ENCODE measurements around the gene PLAAT3.
"Not testable (repeated sequence)": the region's sequence is repeated elsewhere in the genome, so short reads cannot be mapped to it uniquely, and the experiment has no call there.

PLAAT3 gene

GRCh38 chr11:63564784-63565350, 49.4 kb downstream of the PLAAT3 start:
- DNase-seq, result no peak

GRCh38 chr11:63564056-63564774, 50.0 kb downstream of the PLAAT3 start:
- no peak for DNase-seq

GRCh38 chr11:63563201-63564055, 50.8 kb downstream of the PLAAT3 start, which contains the start of gene PLAAT2:
Gene PLAAT2, minus strand, starts transcription at chr11:63563379. Its CDS starts 55 bp downstream, at chr11:63563324.
- DNase-seq, result no peak

- DNase-seq, result no peak
Measured at GRCh38 chr11:63560506-63561180, 53.6 kb downstream of the PLAAT3 start.

GRCh38 chr11:63558459-63559157, 55.6 kb downstream of the PLAAT3 start:
- no peak for DNase-seq

- no peak for DNase-seq
Measured at GRCh38 chr11:63557570-63557969, 56.7 kb downstream of the PLAAT3 start.

- DNase-seq, result no peak
Measured at GRCh38 chr11:63556404-63557013, 57.7 kb downstream of the PLAAT3 start.

GRCh38 chr11:63554877-63555223, 59.4 kb downstream of the PLAAT3 start:
- no peak for DNase-seq

- no peak for DNase-seq
Measured at GRCh38 chr11:63553759-63554158, 60.5 kb downstream of the PLAAT3 start.

GRCh38 chr11:63552921-63553320, 61.3 kb downstream of the PLAAT3 start:
- no peak for DNase-seq

GRCh38 chr11:63551889-63552266, 62.4 kb downstream of the PLAAT3 start:
- DNase-seq, result no peak

GRCh38 chr11:63551091-63551888, 62.9 kb downstream of the PLAAT3 start:
- DNase-seq, result no peak

GRCh38 chr11:63550156-63550700, 64.0 kb downstream of the PLAAT3 start:
- not testable (repeated sequence) for DNase-seq

- no peak for DNase-seq
Measured at GRCh38 chr11:63549411-63549810, 64.8 kb downstream of the PLAAT3 start.

GRCh38 chr11:63548178-63548577, 66.1 kb downstream of the PLAAT3 start:
- DNase-seq, result no peak

- DNase-seq, result no peak
Measured at GRCh38 chr11:63547061-63547460, 67.2 kb downstream of the PLAAT3 start.

- DNase-seq, result no peak
Measured at GRCh38 chr11:63543711-63544110, 70.5 kb downstream of the PLAAT3 start.

GRCh38 chr11:63542506-63542905, 71.7 kb downstream of the PLAAT3 start:
- DNase-seq, result not testable (repeated sequence)

GRCh38 chr11:63537293-63538101, 76.7 kb downstream of the PLAAT3 start:
- no peak for DNase-seq

- no peak for DNase-seq
Measured at GRCh38 chr11:63536669-63537292, 77.5 kb downstream of the PLAAT3 start, which contains the start of gene PLAAT4. Gene PLAAT4, plus strand, starts transcription at chr11:63536808. Its CDS starts 61 bp downstream, at chr11:63536869.
